D721Med (cell line): ENCODE measurements around the gene ADGRF5.

Experiments used
- DNase-seq: peaks from one replicate; pipeline ENCODE4 v3.0.0; 2011; ENCODE audit warnings: low spot score; ENCODE audit not compliant: insufficient read length
- FAIRE-seq: peaks from 2 replicates; lab custom pipeline; 2011; peaks lifted over from hg19 to GRCh38; lab: Jason Lieb, UNC
- TF ChIP-seq, protein P1 (sequence below): IDR thresholded peaks from 2 replicates; pipeline ENCODE4 v1.5.1; 2012; ENCODE audit warnings: mild to moderate bottlenecking, control low read depth; ENCODE audit not compliant: insufficient read depth; ENCODE audit errors: missing control alignments

ADGRF5 gene

DNA sequence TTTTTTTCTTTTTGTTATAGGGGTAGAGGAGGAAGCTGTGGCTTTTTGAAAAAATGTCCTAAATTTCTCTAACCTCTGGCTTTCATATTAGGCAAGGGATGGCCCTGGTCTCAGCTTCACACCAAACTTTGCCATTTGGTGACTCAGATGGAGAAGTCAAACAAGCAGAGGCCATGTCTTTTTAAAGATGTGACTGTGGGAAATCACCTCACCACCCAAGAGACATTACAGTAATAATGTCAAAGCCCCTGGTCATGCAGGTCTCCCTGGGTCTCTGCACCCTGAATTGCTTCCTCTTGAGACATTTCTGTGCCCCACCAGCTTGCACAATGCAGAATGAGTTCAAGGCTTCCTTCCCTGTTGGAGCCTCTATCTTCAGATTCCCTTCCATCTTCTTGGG, 39.5 kb upstream of the ADGRF5 start:
- TF ChIP-seq, protein P1, sequence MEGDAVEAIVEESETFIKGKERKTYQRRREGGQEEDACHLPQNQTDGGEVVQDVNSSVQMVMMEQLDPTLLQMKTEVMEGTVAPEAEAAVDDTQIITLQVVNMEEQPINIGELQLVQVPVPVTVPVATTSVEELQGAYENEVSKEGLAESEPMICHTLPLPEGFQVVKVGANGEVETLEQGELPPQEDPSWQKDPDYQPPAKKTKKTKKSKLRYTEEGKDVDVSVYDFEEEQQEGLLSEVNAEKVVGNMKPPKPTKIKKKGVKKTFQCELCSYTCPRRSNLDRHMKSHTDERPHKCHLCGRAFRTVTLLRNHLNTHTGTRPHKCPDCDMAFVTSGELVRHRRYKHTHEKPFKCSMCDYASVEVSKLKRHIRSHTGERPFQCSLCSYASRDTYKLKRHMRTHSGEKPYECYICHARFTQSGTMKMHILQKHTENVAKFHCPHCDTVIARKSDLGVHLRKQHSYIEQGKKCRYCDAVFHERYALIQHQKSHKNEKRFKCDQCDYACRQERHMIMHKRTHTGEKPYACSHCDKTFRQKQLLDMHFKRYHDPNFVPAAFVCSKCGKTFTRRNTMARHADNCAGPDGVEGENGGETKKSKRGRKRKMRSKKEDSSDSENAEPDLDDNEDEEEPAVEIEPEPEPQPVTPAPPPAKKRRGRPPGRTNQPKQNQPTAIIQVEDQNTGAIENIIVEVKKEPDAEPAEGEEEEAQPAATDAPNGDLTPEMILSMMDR, result no peak
- no peak for DNase-seq
- FAIRE-seq, result no peak

DNA sequence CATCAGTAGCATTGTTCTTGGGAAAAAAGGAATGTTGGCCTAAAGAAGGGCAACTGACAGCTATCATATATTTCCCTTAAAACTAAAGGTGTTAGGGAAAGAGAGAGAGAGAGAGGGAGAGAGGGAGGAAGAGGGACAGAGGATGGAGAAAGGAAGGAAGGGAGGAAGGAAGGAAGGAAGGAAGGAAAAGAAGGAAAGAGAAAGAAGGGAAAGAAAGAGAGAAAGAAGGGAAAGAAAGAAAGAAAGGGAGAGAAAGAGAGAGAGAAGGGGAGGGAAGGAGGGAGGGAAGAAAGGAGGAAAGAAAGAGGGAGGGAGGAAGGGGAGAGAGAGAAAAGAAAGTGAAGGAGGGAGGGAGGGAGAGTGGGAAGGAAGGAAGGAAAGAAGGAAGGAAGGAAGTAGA, 37.7 kb upstream of the ADGRF5 start:
- FAIRE-seq (no peak), DNase-seq (no peak)
- TF ChIP-seq, protein P1, result no peak

DNA sequence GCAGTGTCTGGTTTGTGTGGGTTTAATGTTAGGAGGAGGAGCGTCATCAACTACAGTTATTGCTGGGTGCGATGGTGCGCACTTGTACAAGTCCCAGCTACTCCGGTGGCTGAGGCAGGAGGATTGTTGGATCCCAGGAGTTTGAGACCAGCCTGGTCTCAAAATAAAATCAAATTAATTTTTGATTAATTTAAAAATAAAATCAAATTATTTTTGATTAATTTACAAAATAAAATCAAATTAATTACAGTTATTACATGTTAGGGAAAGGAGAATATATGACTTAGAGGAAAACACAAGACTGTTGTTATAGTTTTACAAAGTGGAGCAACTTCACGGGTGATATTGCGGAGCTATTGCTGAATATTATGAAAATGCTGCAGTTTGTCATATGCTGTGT, 34.7 kb upstream of the ADGRF5 start:
- DNase-seq, result no peak
- no peak for FAIRE-seq
- TF ChIP-seq, protein P1, result no peak

DNA sequence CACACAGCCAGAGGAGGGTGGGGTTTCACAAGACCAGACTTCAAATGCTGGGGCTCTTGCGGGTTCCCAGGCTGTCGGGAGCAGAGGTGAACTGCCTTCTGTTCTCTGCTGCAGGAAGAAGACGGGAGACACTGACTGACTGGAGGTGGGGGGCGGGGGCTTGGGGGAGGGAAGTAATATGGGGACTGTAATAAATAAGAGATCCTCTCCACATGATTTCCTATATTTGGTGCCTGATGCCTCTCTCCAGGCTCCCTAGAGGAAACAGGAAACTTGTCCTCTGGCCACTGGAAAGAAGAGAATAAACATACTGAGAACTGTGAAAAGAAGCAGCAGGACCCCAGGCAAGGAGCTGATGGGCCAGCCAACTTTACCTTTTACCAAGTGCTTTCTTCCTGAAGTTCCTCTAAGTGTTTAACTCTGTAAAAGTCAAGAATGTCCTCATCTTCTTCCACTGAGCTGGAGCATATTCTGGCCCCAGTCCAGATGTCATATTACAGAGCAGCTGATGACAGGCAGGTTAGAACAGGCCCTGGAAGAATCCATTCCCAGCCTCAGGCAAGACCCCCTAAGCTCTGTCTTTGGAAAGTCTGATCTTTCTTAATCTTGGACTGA, 33.2 kb upstream of the ADGRF5 start:
- TF ChIP-seq, protein P1, result no peak
- no peak for DNase-seq

DNA sequence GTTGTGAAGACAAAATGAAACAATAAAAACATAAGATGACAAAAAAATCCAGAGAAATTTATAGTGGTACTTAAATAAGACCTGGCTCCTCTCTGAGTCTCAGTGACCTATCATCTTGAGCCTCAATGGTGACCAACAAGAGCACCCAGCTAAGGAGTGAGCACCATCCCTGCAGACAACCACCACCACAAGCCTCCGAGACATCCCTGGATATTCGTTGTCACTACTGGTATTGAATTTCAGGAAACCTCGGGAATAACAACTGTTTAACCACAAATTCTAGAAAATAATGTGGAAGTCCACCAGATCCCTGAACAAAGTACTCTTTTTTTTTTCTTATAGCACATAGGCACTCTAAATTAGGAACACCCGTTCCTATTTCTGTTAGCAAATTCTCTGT, 32.2 kb upstream of the ADGRF5 start:
- TF ChIP-seq, protein P1, result no peak
- no peak for FAIRE-seq
- DNase-seq, result no peak

More for the DNA sequence above, 33.2 kb upstream of the ADGRF5 start:
- FAIRE-seq, result no peak

DNA sequence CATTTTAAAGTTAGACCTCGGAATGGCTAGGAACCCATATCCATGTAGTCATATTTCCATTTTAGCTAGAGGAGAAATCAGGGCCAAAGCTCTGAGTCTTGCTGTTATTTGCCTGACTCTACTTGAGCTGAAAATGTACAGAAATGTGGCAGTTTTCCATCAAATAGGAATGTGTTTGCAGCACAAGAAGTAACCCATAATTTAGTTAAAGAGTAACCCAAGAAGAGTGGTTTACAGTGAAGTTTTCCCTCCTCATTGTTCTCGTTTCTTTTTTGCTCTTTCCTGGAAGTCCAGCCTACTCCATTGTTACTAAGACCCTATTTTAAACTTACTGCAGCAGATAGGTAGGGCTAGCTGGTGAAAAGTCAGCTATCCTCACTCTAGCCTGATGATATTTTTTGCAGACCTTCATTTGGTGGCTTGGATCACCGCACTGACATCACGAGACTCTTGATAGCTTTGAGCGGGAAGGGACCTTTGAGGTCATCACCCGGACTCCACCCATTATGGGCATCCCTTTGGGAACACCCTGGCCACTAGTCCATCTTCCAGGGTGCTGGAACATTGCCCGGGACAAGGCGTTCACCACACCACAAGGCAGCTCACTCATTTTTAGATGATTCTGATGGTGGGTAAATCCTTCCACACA, 28.0 kb upstream of the ADGRF5 start:
- DNase-seq (no peak), FAIRE-seq (no peak)
- TF ChIP-seq, protein P1, result no peak

DNA sequence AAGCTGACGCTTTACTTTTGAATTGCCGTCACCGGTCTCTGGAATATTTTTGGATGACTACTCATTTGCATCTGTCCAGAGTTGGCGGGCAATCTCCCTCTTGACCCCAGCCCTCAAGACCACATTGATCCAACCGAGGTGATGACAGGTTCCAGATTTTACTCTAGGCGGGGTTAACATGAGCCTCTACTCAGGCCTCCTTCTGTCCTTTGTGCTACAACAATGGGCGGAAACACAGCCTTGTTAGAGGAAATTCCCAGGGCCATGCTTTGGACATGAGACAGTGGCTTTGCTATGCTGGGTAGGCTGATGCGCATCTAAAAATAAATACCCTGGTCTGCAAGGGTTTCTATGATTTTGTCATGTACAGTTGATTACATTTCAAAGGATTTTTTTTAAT, 27.0 kb upstream of the ADGRF5 start:
- no peak for FAIRE-seq
- no peak for DNase-seq
- TF ChIP-seq, protein P1, result no peak
